HG03103 (cell line): ENCODE data around the gene DOP1B.
"Not testable (repeated sequence)": the region's sequence is repeated elsewhere in the genome, so short reads cannot be mapped to it uniquely, and the experiment has no call there.

ENCODE experiments used
- ATAC-seq: cut with Tn5 transposase; IDR thresholded peaks from one replicate; pipeline ENCODE4 v1.9.1; 2021; ENCODE audit warnings: low read depth; ENCODE audit not compliant: unreplicated experiment

DOP1B gene

GRCh38 chr21:36199021-36199420 is 42.4 kb downstream of the DOP1B start:
- no peak for ATAC-seq

GRCh38 chr21:36199575-36199974 is 43.0 kb downstream of the DOP1B start:
- ATAC-seq = not testable (repeated sequence)

- no peak for ATAC-seq
Observed at GRCh38 chr21:36200081-36200561, 43.5 kb downstream of the DOP1B start.

DNA sequence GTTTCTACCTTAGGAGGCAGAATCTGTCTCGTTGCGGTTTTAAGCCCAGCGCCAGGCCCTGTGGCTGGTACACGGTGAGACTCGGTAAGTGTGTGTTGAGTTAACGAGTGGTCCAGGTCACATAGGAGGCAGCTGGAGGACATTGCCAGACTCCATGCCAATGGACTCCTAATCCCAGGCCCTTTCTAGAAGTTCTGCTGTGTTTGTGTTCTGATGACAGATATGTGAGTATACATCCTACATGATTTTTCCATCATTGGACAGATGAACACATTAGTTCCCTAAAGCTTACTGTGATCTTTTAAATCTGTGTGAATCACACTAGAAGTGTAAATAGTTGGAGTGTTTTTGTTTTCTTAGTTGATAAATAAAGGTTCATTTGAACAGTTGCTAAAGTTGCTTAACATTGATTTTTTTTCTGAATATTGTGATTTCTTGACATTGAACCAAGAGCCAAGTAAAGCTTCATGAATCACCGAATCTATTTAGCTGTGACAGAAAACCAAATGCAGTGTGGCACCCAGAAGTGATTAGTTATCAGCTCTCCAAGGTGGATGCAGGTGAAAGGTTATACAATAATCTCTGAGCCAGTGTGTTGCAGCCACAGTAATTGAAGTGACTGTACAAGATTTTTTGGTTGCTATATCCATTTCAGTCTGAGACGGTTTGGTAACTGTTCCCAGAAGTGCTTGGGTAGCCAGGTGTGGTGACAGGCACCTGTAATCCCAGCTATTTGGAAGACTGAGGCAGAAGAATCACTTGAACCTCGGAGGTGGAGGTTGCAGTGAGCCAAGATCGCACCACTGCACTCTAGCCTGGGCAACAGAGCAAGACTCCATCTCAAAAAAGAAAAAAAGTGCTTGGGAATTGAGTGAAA is 46.3 kb downstream of the DOP1B start:
- no peak for ATAC-seq

DNA sequence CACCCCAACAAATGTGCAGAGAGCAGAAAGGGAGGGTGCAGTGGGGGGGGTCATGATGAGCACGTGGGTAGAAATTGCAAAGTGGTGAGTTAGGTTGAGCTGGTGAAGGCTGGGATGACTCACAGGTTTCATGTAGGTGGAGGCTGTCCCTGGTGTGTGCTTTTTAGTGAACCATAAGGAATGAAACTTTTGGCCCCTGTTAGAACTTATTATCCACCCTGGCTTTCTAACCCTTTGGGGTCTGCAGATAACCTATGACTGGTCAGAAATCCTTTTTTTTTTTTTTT is 46.9 kb downstream of the DOP1B start:
- no peak for ATAC-seq

DNA sequence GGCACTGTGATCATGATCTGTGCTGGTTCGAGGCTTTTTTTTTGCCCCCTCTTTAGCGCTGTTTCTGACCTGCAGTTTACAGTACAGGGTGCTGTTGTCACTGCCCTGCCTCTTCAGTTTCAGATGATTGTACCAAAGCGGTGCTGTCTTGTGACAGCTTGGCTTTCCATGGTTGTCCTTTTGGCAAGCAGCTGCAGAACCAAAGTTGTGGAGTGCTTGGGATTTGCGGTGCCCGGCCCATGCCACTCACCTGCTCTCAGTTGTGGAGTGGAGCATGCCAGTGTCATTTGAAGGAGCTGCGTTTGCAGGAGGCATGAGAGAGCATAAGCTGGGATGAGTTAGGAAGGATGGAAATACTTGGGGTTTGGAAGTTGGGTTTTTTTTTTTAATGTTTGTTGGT is 48.4 kb downstream of the DOP1B start:
- ATAC-seq = no peak

DNA sequence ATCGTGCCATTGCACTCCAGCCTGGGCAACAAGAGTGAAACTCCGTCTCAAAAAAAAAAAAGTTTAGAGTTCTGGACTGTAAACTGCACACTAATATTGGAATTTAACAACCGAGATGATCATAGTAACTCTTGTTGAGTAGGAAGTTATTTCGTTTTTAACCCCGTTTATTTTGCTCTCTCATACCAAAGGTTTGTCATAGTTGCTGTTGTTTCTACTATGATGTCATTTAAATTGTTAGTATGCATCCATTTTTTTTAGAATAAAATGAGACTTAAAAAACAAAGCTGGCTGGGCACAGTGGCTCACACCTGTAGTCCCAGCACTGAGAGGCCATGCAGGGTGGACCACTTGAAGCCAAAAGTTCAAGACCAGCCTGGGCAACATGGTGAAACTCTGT is 49.3 kb downstream of the DOP1B start:
- no peak for ATAC-seq
